ENCODE results near the gene CNTNAP2. TPM values are rescaled to one million over a fixed set of nuclear protein-coding genes. Genes with fewer than 3 reads are reported as not detected.

The CNTNAP2 gene
- total and polyA plus RNA-seq, 2 of the 4 experiments (the other 2 are of a cell fraction): not detected

GRCh38 chr7:147261693-147262092, 1145.1 kb downstream of the CNTNAP2 start:
- DNase-seq (no peak), ATAC-seq (ENCODE audit: low read depth) (no peak)
- Histone ChIP-seq H3K27ac (ENCODE audit: insufficient read depth, low read length) (no peak overlapping the region), H4K8ac (ENCODE audit: low read depth in 2 of 2, low read length in 2 of 2) (no peak overlapping the region), H3K9ac (ENCODE audit: low read depth, low read length) (no peak overlapping the region), H2BK5ac (ENCODE audit: low read depth, low read length, poor library complexity, severe bottlenecking) (no peak overlapping the region), H3K56ac (ENCODE audit: extremely low read depth, insufficient read depth, low read length) (no peak overlapping the region), H2BK20ac (ENCODE audit: low read depth, low read length) (no peak overlapping the region), H3K23ac (ENCODE audit: low read depth, low read length) (no peak overlapping the region), H2AK9ac (replicated peaks; ENCODE audit: low read depth, low read length, poor library complexity) (no peak overlapping the region), H4K91ac (ENCODE audit: insufficient read depth, low read depth, low read length) (no peak overlapping the region), H2BK15ac (ENCODE audit: low read depth, low read length) (no peak overlapping the region), H3K9me1 (ENCODE audit: insufficient read depth, low read length) (no peaks in the 10 kb centered on the region), H2BK120ac (ENCODE audit: low read depth, low read length) (no peak overlapping the region), H3K4me2 (ENCODE audit: low read depth, low read length) (no peak overlapping the region), H4K20me1 (ENCODE audit: insufficient read depth, low read length) (no peaks in the 10 kb centered on the region), H3K36me3 (ENCODE audit: control insufficient read depth, insufficient read depth, low read length) (no peaks in the 10 kb centered on the region), H3K4ac (ENCODE audit: low read depth, low read length) (no peak overlapping the region), H4K5ac (ENCODE audit: low read depth, low read length) (no peak overlapping the region), H3K4me3 (ENCODE audit: insufficient read depth, low read depth, low read length) (no peak overlapping the region), H2AK5ac (ENCODE audit: low read depth, low read length) (no peak overlapping the region), H3K9me3 (ENCODE audit: control insufficient read depth, insufficient read depth, low read length) (peaks cover 5% of the 10 kb centered on the region), H3K79me1 (ENCODE audit: low read depth in 1 of 2, low read length in 2 of 2) (no peaks in the 10 kb centered on the region), H3K18ac (ENCODE audit: low read depth, low read length) (no peak overlapping the region), H3K14ac (replicated peaks; ENCODE audit: low read depth, low read length) (no peak overlapping the region), H3K4me1 (ENCODE audit: control insufficient read depth, insufficient read depth, low read length) (no peaks in the 10 kb centered on the region), H3K27me3 (ENCODE audit: control insufficient read depth, insufficient read depth, low read length) (no peaks in the 10 kb centered on the region), H2AFZ (replicated peaks; ENCODE audit: low read length, poor library complexity) (no peak overlapping the region)
- ChIA-PET CTCF (no interaction called here), POLR2A (ENCODE audit: unreplicated experiment) (no interaction called here)
- WGBS, 2 experiments (ENCODE audit: extremely low coverage in 2 of 2, insufficient read length in 1 of 2): no CpG with 5 or more reads among the region's 1 CpG
- dilution Hi-C loops (cut with HindIII; ENCODE audit: low sequenced_read_pairs, unreplicated experiment) (no loop called here), in situ Hi-C loops (cut with MboI; ENCODE audit: low sequenced_read_pairs) (no loop called here), intact Hi-C loops (cut with micrococcal nuclease) (no loop called here)
- TF ChIP-seq MXI1 (IDR thresholded peaks at IDR 0.05; ENCODE audit: borderline replicate concordance, low read depth, low read length) (no peak), MAFK (IDR thresholded peaks at IDR 0.05; ENCODE audit: low read depth, low read length) (peak; percentile 80), NFE2L2 (IDR thresholded peaks at IDR 0.05; ENCODE audit: low read depth, low read length) (no peak), RAD21 (IDR thresholded peaks at IDR 0.05; ENCODE audit: low read length) (no peak)
- BruUV-seq (replicated peaks): no TSS peak
